Measurements from ENCODE around the gene METTL4.
A peak's percentile ranks its signal among the peaks of the same experiment; 100 is the strongest.

Gene METTL4

GRCh38 chr18:2571200-2572170 lies at the start of gene METTL4, which contains the start of gene NDC80:
TSS of gene METTL4 (minus strand) at chr18:2571505. CDS start at chr18:2567216, 4,289 bp downstream.
TSS of gene NDC80 (plus strand) at chr18:2571557. CDS start at chr18:2572986, 1,429 bp downstream.
- peak; percentile 84 for DNase-seq

GRCh38 chr18:2618009-2618408 lies 46.7 kb upstream of the METTL4 start:
- DNase-seq = no peak

- no peak for DNase-seq
Observed at GRCh38 chr18:2617401-2617998, 46.2 kb upstream of the METTL4 start.

DNA sequence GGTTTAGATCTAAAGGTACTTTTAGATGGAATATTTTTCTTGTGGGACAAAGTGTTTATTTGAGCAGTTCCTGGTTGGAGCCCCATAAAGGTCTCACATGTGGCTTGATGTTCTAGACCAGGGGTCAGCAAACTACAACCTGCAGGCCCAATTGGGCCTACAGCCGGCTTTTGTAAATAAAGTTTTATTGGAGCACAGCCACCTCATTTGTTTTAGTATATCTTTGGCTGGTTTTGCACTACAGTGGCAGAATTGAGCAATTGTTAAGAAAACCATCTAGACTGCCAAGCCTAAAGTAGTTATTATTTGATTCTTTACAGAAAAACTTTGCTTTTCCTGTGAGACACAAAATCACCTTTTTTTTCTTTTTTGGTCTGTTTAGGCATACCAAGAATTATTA lies 41.7 kb upstream of the METTL4 start:
- no peak for DNase-seq

- DNase-seq = no peak
Observed at GRCh38 chr18:2610549-2610948, 39.2 kb upstream of the METTL4 start.

GRCh38 chr18:2609604-2610003 lies 38.3 kb upstream of the METTL4 start:
- DNase-seq = no peak

- DNase-seq = no peak
Observed at GRCh38 chr18:2606335-2606734, 35.0 kb upstream of the METTL4 start.

- DNase-seq = no peak
Observed at GRCh38 chr18:2602844-2603243, 31.5 kb upstream of the METTL4 start.

DNA sequence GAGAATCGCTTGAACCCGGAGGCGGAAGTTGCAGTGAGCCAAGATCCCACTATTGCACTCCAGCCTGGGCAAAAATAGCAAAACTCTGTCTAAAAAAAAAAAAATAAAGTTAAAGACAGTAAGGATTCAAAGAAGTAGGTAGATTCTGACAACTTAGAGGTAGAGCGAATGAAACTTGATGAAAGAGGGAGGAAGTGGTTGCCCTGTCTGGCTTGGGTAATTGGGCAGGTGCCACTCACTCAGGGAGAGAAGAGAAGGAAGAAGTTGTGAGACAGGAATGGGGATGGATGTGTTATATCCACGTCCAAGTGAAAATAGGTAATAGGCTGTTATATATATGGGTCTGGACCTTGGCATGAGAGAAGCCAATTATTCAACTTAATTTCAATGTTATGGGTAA lies 26.3 kb upstream of the METTL4 start:
- no peak for DNase-seq

- no peak for DNase-seq
Observed at GRCh38 chr18:2590303-2590702, 19.0 kb upstream of the METTL4 start.

DNA sequence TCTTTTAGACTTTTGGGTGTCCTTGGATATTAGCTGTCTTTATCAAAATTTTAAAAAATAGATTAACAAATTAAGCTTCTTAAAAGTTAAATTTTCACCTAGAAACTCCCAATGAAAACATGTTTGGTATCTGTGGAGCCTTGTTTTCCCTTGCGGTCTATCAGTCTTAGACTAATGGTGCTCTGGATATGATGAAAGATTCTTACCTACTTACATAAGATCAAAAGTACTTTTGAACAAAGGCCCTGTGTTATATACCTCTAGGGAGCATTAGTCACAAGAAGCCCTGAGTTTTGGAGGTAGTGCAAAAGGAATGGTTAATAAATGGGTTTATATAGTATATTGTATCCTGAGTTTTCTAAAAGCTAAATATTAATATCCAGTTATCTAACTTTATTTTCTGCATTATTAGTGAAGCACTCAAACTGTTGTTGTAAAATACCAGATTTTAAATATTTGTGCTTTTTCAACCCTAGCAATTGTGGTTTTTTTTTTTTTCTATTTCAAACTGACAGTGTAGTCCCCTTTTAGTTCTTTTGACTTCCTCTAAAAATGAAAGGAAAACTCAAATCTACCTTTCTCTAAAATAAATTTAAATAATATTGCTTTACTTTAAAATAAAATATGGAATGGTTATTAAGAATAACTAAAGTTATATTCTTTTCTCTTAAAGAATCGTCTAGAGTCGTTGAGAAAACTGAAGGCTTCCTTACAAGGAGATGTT lies 18.2 kb upstream of the METTL4 start:
- DNase-seq = no peak

DNA sequence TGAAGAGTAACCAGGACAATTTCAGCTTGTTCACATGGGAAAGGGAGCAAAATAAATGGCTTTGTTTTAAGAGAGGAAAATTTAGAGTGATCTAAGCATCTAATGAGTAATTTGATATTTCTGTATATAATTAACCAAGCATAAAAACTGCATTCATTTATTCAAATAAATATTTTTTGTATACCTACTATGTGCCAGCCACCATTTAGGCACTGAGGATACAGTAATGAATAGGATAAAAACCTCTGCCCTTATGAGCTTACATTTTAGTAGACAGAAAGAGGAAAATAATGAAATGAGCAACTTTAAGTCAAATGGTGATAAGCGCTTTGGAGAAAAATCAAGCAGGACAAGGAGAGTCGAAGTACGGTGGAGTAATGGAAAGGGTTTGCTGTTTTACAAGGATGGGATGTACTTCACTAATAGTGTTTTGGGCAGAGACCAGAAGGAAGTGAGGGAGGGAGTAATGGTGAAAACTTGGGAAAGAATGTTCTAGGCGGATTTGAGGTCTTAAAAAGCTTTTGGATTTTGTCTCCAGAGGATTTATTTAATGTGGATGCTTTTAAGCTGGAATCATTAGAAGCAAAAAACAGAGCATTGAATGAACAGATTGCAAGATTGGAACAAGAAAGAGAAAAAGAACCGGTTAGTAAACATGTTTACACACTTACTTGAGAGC lies 17.5 kb upstream of the METTL4 start:
- no peak for DNase-seq

DNA sequence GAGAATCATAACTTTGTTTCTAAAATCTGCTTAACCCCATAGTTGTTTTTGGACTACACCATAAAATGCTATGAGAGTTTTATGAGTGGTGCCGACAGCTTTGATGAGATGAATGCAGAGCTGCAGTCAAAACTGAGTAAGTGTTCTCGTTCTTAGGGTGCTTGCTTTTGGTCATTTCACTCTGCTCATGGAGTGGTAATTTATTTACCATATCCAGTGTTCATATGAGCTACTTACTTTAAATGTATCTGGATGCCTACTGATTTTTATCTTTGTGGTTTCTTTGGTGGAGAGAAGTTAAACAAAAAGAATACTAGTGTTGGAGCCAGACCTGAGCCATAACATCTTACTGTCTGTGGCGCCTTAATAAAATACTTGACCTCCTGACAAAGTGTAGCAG lies 16.5 kb upstream of the METTL4 start:
- DNase-seq = no peak

- no peak for DNase-seq
Observed at GRCh38 chr18:2573408-2573807, 2.1 kb upstream of the METTL4 start.

GRCh38 chr18:2572892-2573291 lies 1.6 kb upstream of the METTL4 start:
- DNase-seq = no peak

GRCh38 chr18:2572171-2572569 lies 865 bp upstream of the METTL4 start:
- DNase-seq = no peak

GRCh38 chr18:2570772-2571199 lies 519 bp downstream of the METTL4 start:
- DNase-seq = peak; percentile 56

- no peak for DNase-seq
Observed at GRCh38 chr18:2569338-2570207, 1.7 kb downstream of the METTL4 start.

- DNase-seq = no peak
Observed at GRCh38 chr18:2568605-2569004, 2.7 kb downstream of the METTL4 start.

GRCh38 chr18:2568129-2568528 lies 3.2 kb downstream of the METTL4 start:
- no peak for DNase-seq

- DNase-seq = no peak
Observed at GRCh38 chr18:2564373-2564772, 6.9 kb downstream of the METTL4 start.

DNA sequence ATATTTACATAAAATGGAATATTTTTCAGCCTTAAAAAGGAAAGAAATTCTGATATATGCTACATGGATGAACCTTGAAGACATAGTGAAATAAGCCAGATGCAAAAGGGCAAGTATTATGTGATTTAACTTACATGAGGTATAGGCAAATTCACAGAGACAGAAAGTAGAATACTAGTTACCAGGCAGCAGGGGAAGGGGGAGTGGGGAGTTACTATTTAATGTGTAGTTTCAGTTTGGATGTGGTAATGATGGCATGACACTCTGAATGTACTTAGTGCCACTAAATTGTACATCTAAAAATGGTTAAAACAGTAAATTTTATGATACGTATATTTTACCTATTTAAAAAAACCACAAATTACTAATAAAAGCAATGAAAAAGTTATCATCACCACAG lies 12.1 kb downstream of the METTL4 start:
- DNase-seq = no peak

All from stimulated activated CD4-positive, alpha-beta T cell treated with anti-CD3 and anti-CD28 coated beads, Interleukin-1b, Interleukin-23, amount 100 ng/mL, for 48 hours (primary cell).